Measurements from ENCODE around the gene UQCRHL. TPM values are rescaled to one million over a fixed set of nuclear protein-coding genes. Genes with fewer than 3 reads are reported as not detected.

UQCRHL gene
- total and polyA plus RNA-seq, 2 donors (not counting 1 experiment from before 2014, with no cell fraction given) = 0.98 to 1.8 TPM

- Histone ChIP-seq H4K20me1 (ENCODE audit: control insufficient read depth, insufficient read depth, low read length, poor library complexity, severe bottlenecking) (peaks cover 22% of the 10 kb centered on the region), H3K36me3 (replicated peaks in 1 of 2; ENCODE audit: control extremely low read depth in 1 of 2, control insufficient read depth in 1 of 2, extremely low read depth in 1 of 2, insufficient read depth in 2 of 2, low read length in 1 of 2) (no peaks in the 10 kb centered on the region), H3K4me2 (replicated peaks; ENCODE audit: low read depth, low read length, poor library complexity, severe bottlenecking) (peak overlapping the region; percentile 60), H2AFZ (ENCODE audit: insufficient read depth, low read depth, low read length, poor library complexity, severe bottlenecking) (no peak overlapping the region), H3K27ac (ENCODE audit: low read length in 2 of 2) (no peak overlapping the region), H3K9ac (ENCODE audit: low read length) (no peak overlapping the region), H3K27me3 (replicated peaks in 1 of 4; ENCODE audit: control extremely low read depth in 1 of 4, control insufficient read depth in 3 of 4, insufficient read depth in 4 of 4, low read length in 3 of 4) (no peaks in the 10 kb centered on the region), H3K9me3 (ENCODE audit: control extremely low read depth in 1 of 3, control insufficient read depth in 2 of 3, insufficient read depth in 1 of 3, low read length in 2 of 3) (no peaks in the 10 kb centered on the region), H3K79me2 (ENCODE audit: control insufficient read depth, insufficient read depth, low read length) (peaks cover 95% of the 10 kb centered on the region), H3K4me1 (ENCODE audit: control insufficient read depth in 2 of 2, insufficient read depth in 2 of 2, low read length in 2 of 2) (peaks cover 34 to 51% of the 10 kb centered on the region in 2 donors), H3K4me3 (ENCODE audit: control extremely low read depth in 1 of 5, extremely low read depth in 1 of 5, insufficient read depth in 1 of 5, low read depth in 2 of 5, low read length in 4 of 5) (no peak overlapping the region)
- ATAC-seq (ENCODE audit: low read depth) (no peak), DNase-seq (no peak)
- ChIA-PET CTCF (interaction anchor here (0.6 to 7.4 kb wide), 3 partner anchors 9 to 39 kb away, joined by 3 to 52 read pairs (median 4); no protein-coding TSS in a partner anchor), POLR2A (no interaction called here)
- 90% methylated on average over 2 of the region's 3 CpGs for WGBS (ENCODE audit: insufficient coverage)
- Mint-ChIP-seq H3K4me1 (peaks cover 46% of the 10 kb centered on the region), H3K9me3 (ENCODE audit: insufficient read depth) (no peaks in the 10 kb centered on the region), H3K27ac (no peak overlapping the region), H3K4me3 (peak overlapping the region; percentile 10), H3K27me3 (no peaks in the 10 kb centered on the region)
- TF ChIP-seq, protein P1, sequence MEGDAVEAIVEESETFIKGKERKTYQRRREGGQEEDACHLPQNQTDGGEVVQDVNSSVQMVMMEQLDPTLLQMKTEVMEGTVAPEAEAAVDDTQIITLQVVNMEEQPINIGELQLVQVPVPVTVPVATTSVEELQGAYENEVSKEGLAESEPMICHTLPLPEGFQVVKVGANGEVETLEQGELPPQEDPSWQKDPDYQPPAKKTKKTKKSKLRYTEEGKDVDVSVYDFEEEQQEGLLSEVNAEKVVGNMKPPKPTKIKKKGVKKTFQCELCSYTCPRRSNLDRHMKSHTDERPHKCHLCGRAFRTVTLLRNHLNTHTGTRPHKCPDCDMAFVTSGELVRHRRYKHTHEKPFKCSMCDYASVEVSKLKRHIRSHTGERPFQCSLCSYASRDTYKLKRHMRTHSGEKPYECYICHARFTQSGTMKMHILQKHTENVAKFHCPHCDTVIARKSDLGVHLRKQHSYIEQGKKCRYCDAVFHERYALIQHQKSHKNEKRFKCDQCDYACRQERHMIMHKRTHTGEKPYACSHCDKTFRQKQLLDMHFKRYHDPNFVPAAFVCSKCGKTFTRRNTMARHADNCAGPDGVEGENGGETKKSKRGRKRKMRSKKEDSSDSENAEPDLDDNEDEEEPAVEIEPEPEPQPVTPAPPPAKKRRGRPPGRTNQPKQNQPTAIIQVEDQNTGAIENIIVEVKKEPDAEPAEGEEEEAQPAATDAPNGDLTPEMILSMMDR (IDR thresholded peaks at IDR 0.05) = no peak
- intact Hi-C loops (cut with micrococcal nuclease) = loop anchor here (1.0 kb wide), 1 partner anchor 33 kb away; no protein-coding TSS in a partner anchor
Measured at GRCh38 chr1:15852828-15853302, 45.4 kb upstream of the UQCRHL start.

DNA sequence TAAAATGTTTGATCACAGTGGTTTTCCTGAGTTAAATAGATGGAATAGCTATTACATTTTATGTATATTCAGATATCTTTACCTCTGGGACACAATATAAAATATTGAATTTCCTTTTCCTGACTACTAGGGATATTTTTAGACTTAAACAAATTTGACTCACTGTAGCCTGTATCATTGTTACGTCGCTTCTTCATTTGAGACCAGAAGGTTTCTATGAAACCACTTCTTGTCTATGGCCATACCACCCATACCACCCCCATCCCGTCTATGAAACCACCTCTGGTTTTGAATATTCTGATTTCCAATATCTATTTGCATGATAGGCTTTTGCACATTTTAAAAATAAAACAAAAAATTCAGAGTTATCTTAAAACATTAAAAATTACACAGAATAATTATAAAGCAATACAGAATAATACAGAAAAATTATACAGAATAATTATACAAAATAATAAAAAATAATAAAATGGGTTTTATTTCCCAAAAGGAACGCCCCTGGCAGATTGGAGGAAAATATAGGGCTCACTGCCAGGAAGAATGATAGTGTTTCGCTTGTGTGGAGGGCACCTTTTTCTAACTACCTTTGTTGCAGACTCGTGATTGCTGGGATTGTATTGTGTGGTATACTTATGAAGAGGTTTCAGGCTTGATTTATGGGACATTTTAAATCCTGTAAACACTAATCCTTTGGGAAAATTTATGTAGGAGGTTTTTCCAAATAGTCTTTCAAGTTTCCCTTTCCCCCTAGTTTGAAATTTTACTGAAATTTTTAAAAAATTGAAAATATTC, 44.8 kb upstream of the UQCRHL start:
- H2AFZ ChIP-seq (ENCODE audit: insufficient read depth, low read depth, low read length, poor library complexity, severe bottlenecking) = no peak overlapping the region
- H3K4me1 ChIP-seq (ENCODE audit: control insufficient read depth in 2 of 2, insufficient read depth in 2 of 2, low read length in 2 of 2) = peaks cover 34 to 46% of the 10 kb centered on the region in 2 donors
- H3K4me3 ChIP-seq (ENCODE audit: control extremely low read depth in 1 of 5, extremely low read depth in 1 of 5, insufficient read depth in 1 of 5, low read depth in 2 of 5, low read length in 4 of 5) = peak overlapping the region in 1 of 5 experiments; percentile 31
- POLR2A ChIA-PET = interaction anchor here (0.6 to 9.4 kb wide), 2 partner anchors 16 to 54 kb away, joined by 6 to 221 read pairs; no protein-coding TSS in a partner anchor
- peak overlapping the region in 1 of 2 donors; percentile 56 for H3K27ac ChIP-seq (ENCODE audit: low read length in 2 of 2)
- CTCF ChIA-PET = interaction anchor here (0.6 to 7.4 kb wide), 3 partner anchors 9 to 38 kb away, joined by 3 to 52 read pairs (median 4); no protein-coding TSS in a partner anchor
- peak; percentile 55 for DNase-seq
- H3K79me2 ChIP-seq (ENCODE audit: control insufficient read depth, insufficient read depth, low read length) = peaks cover 89% of the 10 kb centered on the region
- 0% methylated on average over 2 of the region's 6 CpGs for WGBS (ENCODE audit: insufficient coverage)
- H3K36me3 ChIP-seq (replicated peaks in 1 of 2; ENCODE audit: control extremely low read depth in 1 of 2, control insufficient read depth in 1 of 2, extremely low read depth in 1 of 2, insufficient read depth in 2 of 2, low read length in 1 of 2) = no peaks in the 10 kb centered on the region
- Mint-ChIP-seq H3K9me3 (ENCODE audit: insufficient read depth) (no peaks in the 10 kb centered on the region), H3K27ac (peak overlapping the region; percentile 3), H3K27me3 (no peaks in the 10 kb centered on the region), H3K4me1 (peaks cover 46% of the 10 kb centered on the region), H3K4me3 (peak overlapping the region; percentile 17)
- H3K4me2 ChIP-seq (replicated peaks; ENCODE audit: low read depth, low read length, poor library complexity, severe bottlenecking) = peak overlapping the region; percentile 60
- H3K27me3 ChIP-seq (replicated peaks in 1 of 4; ENCODE audit: control extremely low read depth in 1 of 4, control insufficient read depth in 3 of 4, insufficient read depth in 4 of 4, low read length in 3 of 4) = no peaks in the 10 kb centered on the region
- no peak for ATAC-seq (ENCODE audit: low read depth)
- TF ChIP-seq EZH2 (IDR thresholded peaks at IDR 0.05; ENCODE audit: borderline replicate concordance, insufficient read depth, low read depth, low read length, poor library complexity, severe bottlenecking) = no peak
- TF ChIP-seq, protein P1 (IDR thresholded peaks at IDR 0.05) = no peak
- peak overlapping the region; percentile 34 for H3K9ac ChIP-seq (ENCODE audit: low read length)
- intact Hi-C loops (cut with micrococcal nuclease) = loop anchor here (1.0 kb wide), 1 partner anchor 34 kb away; no protein-coding TSS in a partner anchor
- peaks cover 20% of the 10 kb centered on the region for H4K20me1 ChIP-seq (ENCODE audit: control insufficient read depth, insufficient read depth, low read length, poor library complexity, severe bottlenecking)
- H3K9me3 ChIP-seq (ENCODE audit: control extremely low read depth in 1 of 3, control insufficient read depth in 2 of 3, insufficient read depth in 1 of 3, low read length in 2 of 3) = peaks cover 0 to under 1% (median 0%) of the 10 kb centered on the region in 3 donors
